GM12874 (cell line): ENCODE data around the gene PLA2G7.
A peak's percentile ranks its signal among the peaks of the same experiment; 100 is the strongest.

ENCODE experiments used
- CTCF ChIP-seq: IDR thresholded peaks from 2 replicates; pipeline ENCODE4 v1.5.1; 2011; ENCODE audit warnings: low read depth, mild to moderate bottlenecking, control low read depth, low read length, moderate library complexity; ENCODE audit not compliant: insufficient read depth

PLA2G7 gene

GRCh38 chr6:46734867-46735719 lies at the start of gene PLA2G7:
Gene PLA2G7 (minus strand): TSS chr6:46735375. CDS start chr6:46722891, 12,484 bp downstream.
- TF ChIP-seq CTCF = no peak

- TF ChIP-seq CTCF = no peak
Measured at GRCh38 chr6:46784535-46784934, 49.4 kb upstream of the PLA2G7 start.

- peak; percentile 33; the same call in 1 of the 2 replicates for TF ChIP-seq CTCF
Measured at GRCh38 chr6:46781478-46782378, 46.6 kb upstream of the PLA2G7 start.

- TF ChIP-seq CTCF = no peak
Measured at GRCh38 chr6:46777476-46778346, 42.5 kb upstream of the PLA2G7 start.

- TF ChIP-seq CTCF = no peak
Measured at GRCh38 chr6:46776070-46776712, 41.0 kb upstream of the PLA2G7 start.

GRCh38 chr6:46773201-46773855 lies 38.2 kb upstream of the PLA2G7 start:
- TF ChIP-seq CTCF = no peak
